ENCODE results near the gene NDRG4.

NDRG4 gene

DNA sequence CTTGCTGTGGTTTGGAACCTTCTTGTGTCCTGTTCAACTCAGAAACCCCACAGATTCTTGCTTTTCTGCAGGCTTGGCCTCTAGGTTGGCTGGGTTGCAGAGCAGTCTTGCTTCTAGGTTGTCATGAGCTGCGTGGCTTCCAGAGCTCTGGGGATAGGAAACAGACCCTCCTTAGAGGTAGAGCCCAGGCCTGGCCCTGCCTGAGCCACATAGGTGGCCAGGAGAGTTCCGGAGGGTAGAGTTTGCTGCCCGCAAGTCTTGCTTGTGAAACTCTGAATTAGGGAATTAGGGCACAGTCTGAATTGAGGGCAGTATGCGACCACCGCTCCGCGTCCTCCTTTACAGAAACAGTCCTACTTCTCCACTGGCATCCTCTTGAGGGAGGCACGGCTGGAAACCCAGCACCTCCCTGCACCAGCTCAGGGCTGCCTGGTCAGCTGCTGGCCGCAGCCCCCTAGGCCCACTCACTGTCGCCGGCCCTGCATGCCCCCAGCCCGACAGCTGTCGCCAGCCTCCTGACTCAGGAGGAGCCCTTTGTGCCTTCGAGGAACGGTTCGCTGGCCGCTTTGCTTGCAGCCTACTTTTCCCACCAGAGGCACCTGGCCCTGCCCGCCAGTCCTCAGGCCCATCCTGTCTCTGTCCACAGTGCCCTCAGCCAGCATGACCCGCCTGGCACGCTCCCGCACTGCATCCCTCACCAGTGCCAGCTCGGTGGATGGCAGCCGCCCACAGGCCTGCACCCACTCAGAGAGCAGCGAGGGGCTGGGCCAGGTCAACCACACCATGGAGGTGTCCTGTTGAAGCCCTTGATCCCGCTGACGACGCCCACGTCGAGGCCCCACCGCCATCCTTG lies 11.1 kb downstream of the NDRG4 start:
- DNase-seq = no peak

DNA sequence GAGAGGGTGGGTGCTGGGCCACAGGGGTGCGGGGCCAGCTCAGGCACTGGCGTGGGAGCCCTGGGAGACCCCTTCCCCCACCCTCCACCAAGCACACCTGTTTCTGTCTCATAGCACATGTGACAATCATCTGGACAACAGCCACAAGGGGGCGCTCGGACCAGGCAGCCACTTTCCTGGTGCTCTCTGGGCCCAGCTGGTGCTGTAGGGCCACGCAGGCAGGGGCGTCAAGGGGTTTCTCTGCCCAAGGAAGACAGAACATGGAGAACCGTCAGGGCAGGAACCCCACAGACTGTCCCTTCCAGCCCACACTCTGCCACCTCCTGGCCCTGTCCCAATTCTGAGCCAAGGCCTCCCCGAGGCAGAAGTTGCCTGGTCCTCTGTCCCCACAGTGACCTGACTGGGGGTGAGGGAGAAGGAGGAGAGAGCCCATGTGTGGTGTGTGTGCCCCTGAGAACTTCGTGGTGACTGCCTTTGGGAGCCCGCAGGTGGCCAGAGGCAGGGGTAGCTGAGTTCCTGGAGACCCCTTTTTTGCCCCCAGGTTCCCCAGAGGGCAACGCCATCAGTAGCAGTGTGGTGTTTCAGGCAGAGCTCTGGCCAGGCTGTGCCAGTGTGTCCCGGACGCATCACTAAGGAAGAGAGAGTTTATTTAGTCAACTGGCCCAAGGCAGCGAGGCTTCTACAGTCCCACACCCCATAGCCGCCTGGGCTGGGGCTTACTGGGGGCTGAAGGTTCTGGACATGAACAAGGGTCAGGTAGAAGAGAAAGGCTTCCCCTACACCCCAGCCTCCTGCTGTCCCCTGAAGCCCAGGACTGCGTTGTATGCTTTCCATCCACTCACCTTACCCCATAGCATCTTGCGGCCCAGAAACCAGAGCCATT lies 12.2 kb downstream of the NDRG4 start:
- peak; percentile 73 to 88 (median 81) for DNase-seq

DNA sequence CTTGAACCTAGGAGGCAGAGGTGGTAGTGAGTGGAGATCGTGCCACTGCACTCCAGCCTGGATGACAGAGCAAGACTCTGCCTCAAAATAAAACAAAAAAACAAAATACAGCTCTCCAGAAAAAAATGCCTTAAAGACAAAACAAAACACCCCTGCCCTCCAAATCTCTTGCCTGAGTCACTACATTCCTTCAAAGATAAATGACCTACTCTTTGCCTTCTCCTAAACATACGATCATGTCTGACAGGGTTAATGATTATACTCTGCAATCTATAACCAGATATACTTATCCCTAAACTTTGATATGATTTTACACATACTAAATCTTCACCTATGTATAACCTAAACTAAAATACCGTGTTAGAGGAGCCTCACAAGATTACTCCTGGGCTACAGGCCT lies 13.9 kb downstream of the NDRG4 start:
- no peak for DNase-seq

DNA sequence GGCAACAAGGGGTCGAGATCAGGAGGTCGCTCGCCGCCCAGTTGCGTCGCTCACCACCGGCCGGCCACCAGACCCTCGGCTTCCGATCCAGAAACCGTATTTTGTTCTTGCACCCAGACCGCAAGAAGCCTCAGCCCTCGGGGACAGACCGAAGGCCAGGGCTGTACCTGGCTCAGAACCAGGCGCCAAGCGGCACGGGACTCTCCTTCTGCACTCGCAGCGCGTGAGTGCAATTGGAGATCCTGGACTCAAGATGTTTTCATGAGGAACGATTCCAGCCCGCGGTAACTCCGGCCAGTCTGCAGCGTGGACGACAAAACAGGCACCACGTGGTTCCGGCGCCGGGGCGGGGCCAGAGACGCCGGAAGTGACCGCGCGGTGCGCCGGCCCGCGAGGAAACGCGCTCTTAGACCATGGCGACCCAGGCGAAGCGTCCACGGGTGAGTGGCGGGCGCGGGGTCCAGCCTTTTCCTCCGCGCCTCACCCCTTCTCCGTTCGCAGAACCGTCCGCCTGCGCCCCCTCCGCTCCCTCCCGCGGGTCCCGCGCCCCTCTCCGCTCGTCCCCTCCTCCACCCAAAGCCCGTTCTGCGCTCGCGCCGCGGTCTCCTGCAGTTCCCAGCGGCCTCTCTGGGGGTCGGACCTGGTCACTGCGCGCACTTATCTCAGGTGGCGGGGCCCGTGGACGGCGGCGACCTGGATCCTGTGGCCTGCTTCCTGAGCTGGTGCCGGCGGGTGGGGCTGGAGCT lies 15.4 kb downstream of the NDRG4 start, which contains the start of gene SETD6:
TSS of gene SETD6 (plus strand) at position 393 of the 746 bp plus-strand sequence. CDS start at position 414, 21 bp downstream.
- DNase-seq = peak; percentile 46 to 65 (median 46)

DNA sequence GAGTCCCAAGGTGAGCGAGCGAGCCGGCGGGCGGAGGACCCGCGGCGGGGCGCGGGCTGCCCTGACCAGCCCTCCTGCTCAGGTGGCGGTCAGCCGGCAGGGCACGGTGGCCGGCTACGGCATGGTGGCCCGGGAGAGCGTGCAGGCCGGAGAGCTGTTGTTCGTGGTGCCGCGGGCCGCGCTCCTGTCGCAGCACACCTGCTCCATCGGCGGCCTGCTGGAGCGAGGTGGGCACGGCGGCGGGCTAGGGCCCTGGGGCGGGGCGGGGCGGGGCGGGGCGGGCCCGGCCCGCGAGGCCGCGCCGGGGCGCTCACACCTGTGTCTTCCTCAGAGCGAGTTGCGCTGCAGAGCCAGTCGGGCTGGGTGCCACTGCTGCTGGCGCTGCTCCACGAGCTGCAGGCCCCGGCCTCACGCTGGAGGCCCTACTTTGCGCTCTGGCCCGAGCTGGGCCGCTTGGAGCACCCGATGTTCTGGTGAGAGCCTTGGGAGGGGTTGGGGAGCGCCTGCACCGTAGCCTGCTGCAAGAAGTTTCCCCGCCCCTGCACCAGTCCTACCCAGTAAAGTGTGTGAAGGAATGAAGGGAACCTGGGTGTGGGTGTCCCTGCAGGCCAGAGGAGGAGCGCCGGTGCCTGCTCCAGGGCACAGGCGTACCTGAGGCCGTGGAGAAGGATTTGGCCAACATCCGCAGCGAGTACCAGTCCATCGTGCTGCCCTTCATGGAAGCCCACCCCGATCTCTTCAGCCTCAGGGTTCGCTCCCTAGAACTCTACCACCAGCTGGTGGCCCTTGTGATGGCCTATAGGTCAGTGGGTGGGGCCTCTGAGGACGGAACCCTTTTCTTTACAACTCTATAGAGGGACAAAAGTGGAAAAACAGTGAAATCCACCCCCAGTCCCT lies 16.2 kb downstream of the NDRG4 start:
- DNase-seq = peak in 1 of 4 experiments; percentile 46

DNA sequence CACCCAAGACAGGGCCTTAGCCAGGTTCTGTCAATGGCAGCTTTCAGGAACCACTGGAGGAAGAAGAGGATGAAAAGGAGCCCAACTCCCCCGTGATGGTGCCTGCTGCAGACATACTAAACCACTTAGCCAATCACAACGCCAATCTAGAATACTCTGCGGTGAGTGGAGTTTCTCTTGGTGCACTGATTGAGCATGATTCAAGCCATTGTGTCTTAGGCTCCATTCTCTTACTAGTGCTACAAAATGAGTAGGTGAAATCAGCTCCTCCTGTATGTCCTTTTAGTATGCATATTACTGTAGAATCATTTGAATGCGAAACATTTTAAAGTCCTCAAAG lies 16.8 kb downstream of the NDRG4 start:
- DNase-seq = no peak

DNA sequence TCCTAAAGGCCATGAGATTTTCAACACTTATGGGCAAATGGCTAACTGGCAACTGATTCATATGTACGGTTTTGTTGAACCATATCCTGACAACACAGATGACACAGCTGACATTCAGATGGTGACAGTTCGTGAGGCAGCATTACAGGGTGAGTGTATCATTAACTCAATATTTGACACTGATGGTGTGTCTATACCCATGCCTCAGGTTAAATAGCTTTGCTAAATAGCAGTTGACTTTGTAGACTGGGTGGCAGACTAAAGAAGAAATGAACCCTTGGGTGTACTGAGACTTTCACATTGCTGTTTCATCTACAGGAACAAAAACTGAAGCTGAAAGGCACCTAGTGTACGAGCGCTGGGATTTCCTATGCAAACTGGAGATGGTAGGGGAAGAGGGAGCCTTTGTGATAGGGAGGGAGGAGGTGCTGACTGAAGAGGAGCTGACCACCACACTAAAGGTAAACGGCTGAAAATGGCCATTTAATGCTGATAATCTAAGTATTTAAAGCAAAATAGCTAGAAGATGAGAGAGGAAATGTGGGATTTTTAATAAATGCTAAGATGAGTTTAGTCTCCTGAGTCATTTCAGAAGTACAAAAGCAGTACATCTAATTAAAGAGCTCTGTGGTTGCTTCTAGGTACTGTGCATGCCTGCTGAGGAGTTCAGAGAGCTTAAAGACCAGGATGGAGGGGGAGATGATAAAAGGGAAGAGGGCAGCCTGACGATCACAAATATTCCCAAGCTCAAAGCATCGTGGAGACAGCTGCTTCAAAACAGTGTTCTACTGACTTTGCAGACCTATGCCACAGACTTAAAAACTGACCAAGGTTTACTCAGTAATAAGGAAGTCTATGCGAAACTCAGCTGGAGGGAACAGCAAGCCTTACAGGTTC lies 18.4 kb downstream of the NDRG4 start:
- DNase-seq = no peak

DNA sequence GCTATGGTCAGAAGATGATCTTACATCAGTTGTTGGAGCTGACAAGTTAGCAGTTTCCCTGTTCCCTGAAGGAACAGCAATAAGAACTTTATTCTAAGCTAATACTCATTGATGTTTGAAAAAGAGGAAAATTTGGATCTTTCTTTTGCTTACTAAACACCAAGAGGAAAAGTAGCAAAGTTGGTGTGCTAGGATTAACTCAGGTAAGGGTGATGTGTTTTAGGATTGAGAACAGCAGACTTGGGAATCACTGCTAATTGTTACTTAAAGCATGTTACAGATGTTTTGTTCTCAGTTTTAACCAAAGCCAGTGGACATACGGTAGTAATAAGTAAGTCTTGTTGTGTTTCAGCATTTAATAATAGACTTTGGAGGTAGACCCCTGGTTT lies 19.0 kb downstream of the NDRG4 start:
- no peak for DNase-seq

DNA sequence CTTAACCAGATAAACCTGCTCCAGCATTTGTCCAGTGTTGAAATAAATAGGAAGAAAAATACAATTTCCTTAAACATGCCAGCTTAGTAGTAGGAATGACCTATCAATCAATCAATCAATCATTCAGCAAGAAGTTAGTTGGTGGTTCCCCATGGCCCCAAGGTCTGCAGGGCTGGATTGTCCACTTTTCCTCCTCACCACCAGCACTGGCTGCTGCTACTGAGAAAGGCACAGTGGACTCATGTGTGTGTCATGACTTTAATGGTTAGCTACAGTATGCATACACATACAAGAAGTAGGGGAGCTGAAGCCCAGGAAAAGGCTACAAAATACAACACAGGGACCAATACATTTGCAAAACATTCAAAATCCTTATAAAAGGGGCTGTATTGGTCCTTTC lies 19.8 kb downstream of the NDRG4 start:
- DNase-seq = no peak

DNA sequence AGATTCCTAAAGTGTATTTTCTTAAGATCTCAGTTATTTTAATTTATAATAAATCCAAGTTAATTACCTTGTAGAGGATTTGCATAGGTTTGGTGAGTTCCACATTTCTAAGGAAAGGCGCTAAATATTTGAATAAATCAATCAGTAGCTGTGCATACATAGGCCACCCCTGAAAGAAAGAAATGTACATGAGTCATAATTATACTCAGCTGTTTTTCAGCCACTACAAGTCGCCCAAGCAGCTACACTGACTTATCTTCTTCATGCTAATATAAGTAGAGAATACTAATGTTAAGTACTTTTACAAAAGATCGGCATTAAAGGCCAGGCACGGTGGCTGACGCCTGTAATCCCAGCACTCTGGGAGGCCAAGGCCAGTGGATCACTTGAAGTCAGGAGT lies 30.2 kb downstream of the NDRG4 start:
- DNase-seq = no peak

DNA sequence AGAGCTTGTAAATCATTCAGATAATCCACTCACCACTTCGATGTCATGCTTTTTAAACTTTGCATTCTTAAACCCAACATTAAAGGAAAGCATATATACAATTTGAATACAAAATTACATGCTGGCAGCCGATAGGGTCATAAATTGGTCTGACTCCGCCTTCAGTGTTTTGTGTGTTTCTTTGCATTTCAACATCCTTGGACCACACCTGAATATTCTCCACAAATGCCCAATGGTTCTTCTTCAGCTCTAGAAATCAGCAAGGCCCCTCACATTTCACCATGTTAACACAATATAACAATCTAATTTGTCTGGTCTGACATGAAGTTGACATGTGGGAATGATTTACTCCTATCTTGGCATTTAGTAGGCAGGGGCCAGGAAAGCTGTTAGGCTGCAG lies 32.5 kb downstream of the NDRG4 start:
- DNase-seq = no peak

DNA sequence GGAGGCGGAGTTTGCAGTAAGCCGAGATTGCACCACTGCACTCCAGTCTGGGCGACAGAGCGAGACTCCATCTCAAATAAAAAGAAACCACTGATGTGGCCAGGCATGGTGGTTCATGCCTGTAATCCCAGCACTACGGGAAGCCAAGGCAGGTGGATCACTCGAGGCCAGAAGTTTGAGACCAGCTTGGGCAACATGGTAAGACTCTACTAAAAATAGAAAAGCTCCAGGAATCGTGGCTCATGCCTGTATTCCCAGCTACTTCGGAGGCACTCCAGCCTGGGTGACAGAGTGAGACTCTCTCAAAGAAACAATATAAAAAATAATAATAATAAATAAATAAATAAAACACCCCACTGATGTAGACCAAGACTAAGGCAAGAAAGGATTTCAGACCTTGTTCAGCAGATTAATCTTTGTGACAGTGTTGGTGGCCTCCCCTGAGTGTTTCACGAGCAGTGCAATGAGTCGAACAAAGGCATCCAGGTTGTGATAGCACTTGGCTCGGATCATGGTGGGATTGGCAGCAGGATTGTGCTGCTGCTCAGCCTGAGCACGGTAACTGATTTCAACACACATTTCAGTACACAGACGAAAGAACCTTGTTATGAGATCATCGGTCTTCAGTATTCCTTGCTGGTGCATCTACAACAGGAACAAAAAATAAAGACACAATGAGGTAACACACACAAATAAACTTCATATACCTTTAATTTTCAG lies 34.0 kb downstream of the NDRG4 start:
- no peak for DNase-seq

DNA sequence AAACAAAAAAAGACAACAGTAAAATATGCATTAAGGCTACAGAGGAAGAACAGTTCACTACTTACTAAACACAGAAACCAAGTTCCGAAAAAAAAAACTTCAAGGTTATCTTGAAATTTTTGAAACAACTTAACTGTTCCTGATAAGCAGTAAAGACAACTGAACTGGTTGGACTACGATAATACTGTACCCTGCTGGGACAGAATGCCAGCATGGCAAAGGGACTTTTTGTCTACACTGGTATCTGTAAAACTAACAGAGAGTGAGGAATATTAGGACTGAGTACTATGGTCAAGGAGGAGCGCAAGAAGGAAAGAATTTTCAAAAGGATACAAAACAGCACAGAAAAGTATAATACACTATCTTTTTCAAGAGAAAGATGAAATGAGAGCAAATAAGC lies 35.2 kb downstream of the NDRG4 start:
- no peak for DNase-seq

DNA sequence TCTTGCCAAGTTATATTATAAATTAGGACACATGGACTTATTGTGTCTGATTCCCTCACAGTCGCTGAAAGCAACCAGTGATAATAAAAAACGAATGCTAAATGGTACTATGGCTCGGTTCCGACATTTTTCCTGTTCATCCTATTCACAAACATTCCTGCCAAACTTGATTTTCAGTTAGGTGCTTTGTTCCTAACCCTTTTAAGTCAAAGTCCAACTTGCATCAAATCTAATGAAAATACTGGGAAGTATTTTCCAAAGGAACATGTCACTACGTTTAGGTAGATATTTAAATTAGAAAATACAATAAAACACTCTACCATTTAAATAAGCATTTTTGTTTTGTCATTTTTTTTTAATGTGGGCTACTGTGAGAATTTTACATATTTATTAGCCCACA lies 36.3 kb downstream of the NDRG4 start:
- no peak for DNase-seq

DNA sequence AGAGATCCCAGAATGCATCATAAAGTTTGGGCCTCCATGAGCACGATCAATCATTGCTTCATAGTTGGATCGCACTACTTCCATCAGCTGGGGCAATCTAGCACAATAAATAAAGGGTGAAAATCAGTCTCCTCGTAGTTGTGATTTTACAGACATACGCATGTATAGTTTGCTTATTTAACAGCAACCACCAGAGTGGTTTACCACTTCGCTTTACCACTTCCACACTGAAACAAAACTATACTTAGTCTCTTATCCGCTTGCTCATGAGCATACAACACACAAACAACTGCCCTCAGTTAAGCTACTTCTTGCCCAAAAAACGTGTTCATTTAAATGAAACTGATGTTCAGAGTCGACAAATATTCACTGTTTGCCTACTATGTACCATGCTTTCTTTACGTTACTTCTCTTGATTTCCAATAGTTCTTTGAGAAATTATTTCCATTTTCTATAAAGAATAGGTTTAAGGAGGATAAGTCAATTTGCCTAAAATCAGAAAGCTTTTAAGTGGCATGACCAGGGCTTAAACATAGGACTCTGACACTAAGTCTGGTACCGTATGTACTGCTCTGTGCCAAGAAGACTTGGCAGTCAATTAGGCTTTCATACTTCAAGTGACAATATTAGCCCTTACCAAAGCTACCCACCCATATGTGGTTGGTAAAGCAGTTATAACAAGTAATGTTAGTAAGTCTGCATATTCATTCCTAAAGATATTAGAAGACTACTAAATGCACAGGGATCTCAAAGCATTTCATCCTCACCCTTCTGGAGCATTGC lies 37.4 kb downstream of the NDRG4 start:
- DNase-seq = no peak

DNA sequence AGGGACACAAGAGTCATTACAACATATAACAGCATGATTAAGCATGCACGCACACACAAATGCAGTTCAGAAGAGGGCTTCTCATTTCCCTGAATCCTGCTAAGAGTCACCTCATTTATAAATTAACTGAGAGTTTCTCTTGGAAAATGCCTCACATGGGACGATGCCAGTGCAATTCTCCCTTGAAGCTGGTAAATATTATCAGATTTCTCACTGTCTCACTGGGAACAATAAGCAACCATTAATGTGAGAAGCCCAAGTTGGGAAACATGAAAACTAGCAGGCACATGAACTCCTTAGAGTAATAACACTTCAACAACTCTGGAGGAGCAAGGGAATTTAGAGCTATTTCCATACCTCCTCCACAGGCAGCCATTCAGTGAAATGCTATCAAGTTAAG lies 41.8 kb downstream of the NDRG4 start:
- no peak for DNase-seq

DNA sequence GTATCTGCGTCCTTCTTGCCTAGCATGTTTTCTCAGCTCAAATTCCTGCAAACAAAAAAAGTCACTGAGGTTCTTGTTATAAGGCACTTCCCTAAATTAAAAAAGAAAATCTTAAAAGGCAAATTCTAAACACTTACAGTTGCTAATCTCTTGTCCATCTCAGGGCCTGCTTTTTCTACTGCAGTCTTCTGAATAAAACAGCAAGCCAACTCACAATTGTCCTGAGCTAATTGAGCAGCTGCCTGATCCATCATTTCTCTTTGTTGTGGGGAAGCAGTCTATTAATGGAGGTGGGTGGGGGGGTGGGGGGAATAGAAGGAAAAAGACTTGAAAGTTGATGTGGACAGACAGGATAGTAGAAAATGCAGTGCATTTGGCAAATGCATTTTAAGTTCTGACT lies 42.3 kb downstream of the NDRG4 start:
- DNase-seq = no peak

DNA sequence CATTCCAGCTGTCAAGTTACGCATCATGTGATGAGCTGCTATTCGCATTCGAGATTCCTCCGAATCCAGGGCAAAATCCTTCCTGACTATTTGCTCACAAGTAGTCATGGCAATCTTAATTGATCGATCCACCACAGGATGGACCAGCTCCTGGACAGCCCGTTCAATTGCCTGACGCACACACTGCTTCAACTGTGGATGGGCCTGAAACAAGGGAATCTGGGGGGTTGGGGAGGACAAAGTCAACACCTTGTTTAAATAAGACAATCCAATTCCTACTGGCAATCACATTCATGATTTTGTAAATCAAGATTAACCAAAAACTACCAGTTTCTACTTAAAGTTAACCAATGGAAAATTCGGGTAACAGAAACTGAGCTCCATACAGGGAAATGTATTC lies 43.7 kb downstream of the NDRG4 start:
- no peak for DNase-seq

DNA sequence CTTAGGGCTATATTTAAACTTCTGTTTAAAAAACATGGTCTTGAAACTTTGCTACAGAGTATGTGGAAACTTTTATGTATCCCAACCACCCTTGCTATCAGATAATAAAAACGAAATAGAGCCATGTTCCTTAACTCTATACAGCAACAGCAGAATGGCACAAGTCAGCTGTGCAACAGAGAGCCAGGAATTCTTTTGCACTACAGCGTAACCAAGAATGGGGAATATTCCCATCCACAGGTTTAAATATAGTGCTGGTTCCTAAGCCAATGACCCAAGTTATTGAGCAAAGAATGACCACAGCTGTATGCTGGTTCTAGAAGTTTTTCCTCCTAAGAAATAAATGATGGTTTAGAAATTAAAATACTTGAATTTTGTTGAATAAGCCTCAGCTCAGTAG lies 48.4 kb downstream of the NDRG4 start:
- DNase-seq = no peak

DNA sequence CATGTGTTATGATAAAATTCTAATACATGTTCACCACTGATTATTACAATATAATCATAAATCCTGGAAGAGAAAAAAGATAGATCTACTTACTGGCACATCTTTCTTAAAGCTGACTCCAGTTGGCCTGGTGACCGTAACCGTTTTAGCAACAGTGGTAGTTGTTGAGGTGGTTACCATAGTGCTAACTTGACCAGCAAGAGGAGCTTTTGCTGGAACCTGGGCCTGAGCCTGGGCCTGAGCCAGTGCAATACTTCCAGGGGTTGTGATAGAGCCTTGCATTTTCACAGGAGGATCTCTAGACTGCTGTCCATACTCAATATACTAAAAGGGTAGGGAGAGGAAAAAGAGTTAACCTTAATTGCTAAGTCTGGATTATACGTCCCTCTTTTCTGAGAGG lies 51.6 kb downstream of the NDRG4 start:
- no peak for DNase-seq

Measured in activated naive CD4-positive, alpha-beta T cell (primary cell).